Cardiac septum (tissue), 1 donor: ENCODE results near the gene SMIM35. TPM values are rescaled to one million over a fixed set of nuclear protein-coding genes. Genes with fewer than 3 reads are reported as not detected.
A peak's percentile ranks its signal among the peaks of the same experiment; 100 is the strongest.

Experiments
- DNase-seq: peaks from one replicate; pipeline ENCODE4 v3.0.0-alpha.2; 2020; ENCODE audit warnings: low spot score
- intact Hi-C: fragments of 100-400 bp; cut with DNase I; formaldehyde crosslinking; loops from one replicate; pipeline ENCODE4 v1.14.0; 2022
- total RNA-seq: library from RNA; stranded (reverse); fragmentation: NEBNext Ultra II Directional; extraction: Animal tissue kit (Norgen Biotek cat#: 25700); gene quantifications from one replicate; pipeline ENCODE4 v1.2.1, GENCODE V29; 2021
- donor health status: DM: no; HTN: no; CAD: no.

Gene SMIM35
- total RNA-seq, 1 donor from 2014 or later, result not detected

GRCh38 chr11:117998664-117999353 lies 88.0 kb downstream of the SMIM35 start:
- no peak for DNase-seq
- intact Hi-C loops, result no loop called here

- DNase-seq, result no peak
- intact Hi-C loops, result no loop called here
Measured at GRCh38 chr11:117997823-117998579, 88.8 kb downstream of the SMIM35 start.

DNA sequence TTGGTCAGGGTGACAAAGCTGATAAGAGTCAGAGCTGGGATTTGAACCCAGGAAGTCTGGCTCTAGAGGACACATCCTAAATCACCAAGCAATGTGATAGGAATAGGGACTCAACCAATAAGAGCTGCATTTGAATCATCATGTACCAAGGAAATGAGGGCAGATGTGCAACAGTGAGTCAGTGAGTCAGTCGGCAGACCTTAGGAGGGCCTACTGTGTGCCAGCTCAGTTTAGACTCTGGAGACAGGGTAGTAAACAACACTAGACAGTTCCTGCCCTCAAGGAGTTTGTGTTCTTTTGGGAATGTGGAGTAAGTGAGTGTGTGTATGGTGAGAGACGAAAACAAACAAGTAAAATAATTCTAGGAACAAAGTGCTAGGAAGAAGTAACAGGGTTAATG lies 89.4 kb downstream of the SMIM35 start:
- intact Hi-C loops, result no loop called here
- no peak for DNase-seq

DNA sequence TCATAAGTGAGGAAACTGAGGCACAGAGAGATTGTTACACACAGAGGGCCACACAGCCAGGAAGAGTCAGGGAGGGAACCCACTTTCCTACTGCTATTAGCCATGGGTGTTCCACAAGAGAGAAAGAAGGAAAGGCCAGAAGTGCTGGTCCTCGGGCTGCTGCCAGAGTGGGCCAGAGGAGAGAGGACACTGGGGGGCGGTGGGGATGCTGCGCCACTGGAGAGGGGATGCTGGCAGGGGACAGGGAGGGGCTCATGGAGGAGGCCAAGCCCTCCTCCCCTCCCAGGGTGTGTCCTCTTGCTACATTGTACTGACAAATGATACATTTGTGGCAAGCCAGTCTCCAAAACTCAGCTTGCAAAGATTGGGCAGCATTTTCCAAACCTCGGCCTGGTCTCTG lies 90.7 kb downstream of the SMIM35 start:
- DNase-seq, result no peak
- intact Hi-C loops, result no loop called here

DNA sequence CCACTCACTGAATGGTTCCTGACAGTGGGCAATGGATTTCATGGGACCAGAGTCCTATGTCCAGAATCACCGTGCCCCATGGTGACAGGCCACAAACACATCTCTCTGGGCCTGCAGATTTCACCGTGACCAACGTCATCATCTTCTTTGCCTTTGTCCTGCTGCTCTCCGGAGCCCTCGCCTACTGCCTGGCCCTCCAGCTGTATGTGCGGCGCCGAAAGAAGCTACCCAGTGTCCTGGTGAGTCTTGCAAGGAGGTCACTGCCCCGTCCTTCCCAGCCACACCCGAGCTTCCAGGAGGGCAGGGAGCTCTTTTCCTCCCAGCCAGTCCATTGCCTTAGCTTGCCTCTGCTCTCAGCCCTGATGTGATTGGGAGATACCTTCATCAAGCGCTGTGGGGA lies 91.3 kb downstream of the SMIM35 start:
- no peak for DNase-seq
- intact Hi-C loops, result no loop called here

- intact Hi-C loops, result no loop called here
- no peak for DNase-seq
Measured at GRCh38 chr11:117993988-117994745, 92.6 kb downstream of the SMIM35 start.

- DNase-seq, result no peak
- intact Hi-C loops, result no loop called here
Measured at GRCh38 chr11:117992620-117993019, 94.1 kb downstream of the SMIM35 start.

DNA sequence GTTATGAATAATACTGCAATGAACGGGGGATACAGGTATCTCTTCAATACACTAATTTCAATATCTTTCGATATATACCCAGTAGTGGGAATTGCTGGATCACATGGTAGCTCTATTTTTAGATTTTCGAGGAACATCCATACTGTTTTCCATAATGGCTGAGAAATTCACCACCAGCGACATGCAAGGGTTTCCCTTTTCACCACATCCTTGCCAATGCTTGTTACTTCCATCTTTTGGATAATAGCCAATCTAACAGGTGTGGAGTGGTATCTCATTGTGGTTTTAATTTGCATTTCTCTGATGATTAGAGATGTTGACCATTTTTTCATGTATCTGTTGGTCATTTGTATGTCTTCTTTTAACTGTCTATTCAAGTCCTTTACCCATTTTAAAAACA lies 94.6 kb downstream of the SMIM35 start:
- no peak for DNase-seq
- intact Hi-C loops, result no loop called here

GRCh38 chr11:117989351-117990102 lies 97.2 kb downstream of the SMIM35 start:
- DNase-seq, result no peak
- intact Hi-C loops, result no loop called here

- intact Hi-C loops, result no loop called here
Measured at GRCh38 chr11:117986981-117987574, 99.7 kb downstream of the SMIM35 start.

GRCh38 chr11:117985953-117986887 lies 100.5 kb downstream of the SMIM35 start, which contains the start of gene IL10RA:
Gene IL10RA (plus strand): TSS chr11:117986394. CDS start chr11:117986468, 74 bp downstream.
- DNase-seq, result peak; percentile 94
- intact Hi-C loops, result no loop called here

More at GRCh38 chr11:117986981-117987574, 99.7 kb downstream of the SMIM35 start:
- no peak for DNase-seq

DNA sequence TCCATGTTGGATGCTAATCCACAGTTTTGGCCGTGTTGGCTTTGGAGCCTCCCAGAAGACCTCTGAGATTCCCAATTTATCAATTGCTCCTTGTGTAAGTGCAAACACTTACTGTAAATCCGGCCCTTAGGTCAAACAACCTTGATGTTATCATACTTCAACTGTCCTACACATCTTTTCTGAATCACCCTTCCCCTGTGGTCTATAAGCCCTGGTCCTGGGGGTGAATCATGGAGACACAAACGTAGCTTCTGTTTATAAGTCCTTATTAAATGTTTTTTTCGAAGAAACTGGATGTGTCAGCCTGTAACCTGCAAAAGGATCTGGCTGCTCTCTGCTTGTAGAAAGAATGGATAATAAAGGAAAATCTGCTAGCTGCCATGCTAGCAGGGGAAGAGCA lies 102.3 kb downstream of the SMIM35 start:
- intact Hi-C loops, result no loop called here
- no peak for DNase-seq

- DNase-seq, result no peak
- intact Hi-C loops, result no loop called here
Measured at GRCh38 chr11:117983163-117983475, 103.6 kb downstream of the SMIM35 start.

GRCh38 chr11:117980720-117981119 lies 106.0 kb downstream of the SMIM35 start:
- intact Hi-C loops, result no loop called here
- no peak for DNase-seq

DNA sequence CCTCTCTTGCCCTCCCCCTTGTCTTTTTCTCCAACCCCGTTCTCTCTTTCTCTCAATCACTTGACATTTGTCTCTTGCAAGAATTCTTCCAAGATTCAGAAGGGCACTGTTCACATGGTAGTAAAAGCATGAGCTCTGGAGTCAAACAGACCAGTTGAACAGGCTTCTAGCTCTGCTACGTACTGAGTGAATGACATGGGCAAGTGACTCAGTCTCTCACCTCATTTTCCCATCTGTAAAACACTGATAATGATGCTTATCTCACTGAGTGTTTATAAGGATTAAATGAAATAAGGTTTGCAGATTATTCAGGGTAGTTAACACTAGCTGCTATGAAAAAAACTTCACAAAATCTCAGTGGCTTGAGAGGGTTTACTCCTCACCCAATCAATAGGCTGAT lies 106.5 kb downstream of the SMIM35 start:
- no peak for DNase-seq
- intact Hi-C loops, result no loop called here

GRCh38 chr11:117979481-117980211 lies 107.1 kb downstream of the SMIM35 start:
- DNase-seq, result no peak
- intact Hi-C loops, result no loop called here

GRCh38 chr11:117978991-117979390 lies 107.8 kb downstream of the SMIM35 start:
- intact Hi-C loops, result no loop called here
- no peak for DNase-seq
